Neural progenitor cell (in vitro differentiated cells): Measurements from ENCODE around the gene SETD2.

Experiments used
- CTCF ChIP-seq: fragments of 200-600 bp; sonication (generic); IDR thresholded peaks from 2 replicates; pipeline ENCODE4 v1.5.1; 2017; ENCODE audit warnings: antibody characterized with exemption, mild to moderate bottlenecking
- EZH2 ChIP-seq: fragments of 200-600 bp; sonication (generic); IDR thresholded peaks from 2 replicates; pipeline ENCODE4 v1.6.1; 2017; ENCODE audit warnings: antibody characterized with exemption, mild to moderate bottlenecking, moderate library complexity
- EZH2phosphoT487 ChIP-seq: fragments of 200-600 bp; sonication (generic); IDR thresholded peaks from 2 replicates; pipeline ENCODE4 v1.6.1; 2017; ENCODE audit warnings: antibody characterized with exemption

GRCh38 chr3:47024932-47025331 lies 139.0 kb downstream of the SETD2 start:
- TF ChIP-seq CTCF (no peak), EZH2 (no peak), EZH2phosphoT487 (no peak)
